Omental fat pad (tissue), 4 donors: ENCODE results near the gene CACNA2D3. TPM values are rescaled to one million over a fixed set of nuclear protein-coding genes. Genes with fewer than 3 reads are reported as not detected.

Source experiments
- ATAC-seq: fragments of 150-250 bp; one replicate; pipeline ENCODE4 v1.9.1; 2016; ENCODE audit warnings: mild to moderate bottlenecking, moderate library complexity; ENCODE audit not compliant: low FRiP score
- DNase-seq: peaks from one replicate; pipeline ENCODE4 v3.0.0-alpha.2; 2019; ENCODE audit warnings: low spot score
- total RNA-seq, 4 donors: library from RNA; depleted of rRNA; stranded (reverse); fragments of >200 nt; gene quantifications; one replicate each; pipeline ENCODE4 v1.1.0, GENCODE V29; 2016
- TF ChIP-seq, protein P1 (sequence below), 3 donors: fragments of 450-650 bp; IDR thresholded peaks; one replicate each; pipeline ENCODE4 v1.5.1; 2016 to 2017; ENCODE audit warnings: antibody characterized with exemption in 3 of 3, mild to moderate bottlenecking in 3 of 3, moderate library complexity in 2 of 3

The CACNA2D3 gene
- total RNA-seq, 4 donors from 2014 or later = 2.6 to 6.1 (median 4.5) TPM

DNA sequence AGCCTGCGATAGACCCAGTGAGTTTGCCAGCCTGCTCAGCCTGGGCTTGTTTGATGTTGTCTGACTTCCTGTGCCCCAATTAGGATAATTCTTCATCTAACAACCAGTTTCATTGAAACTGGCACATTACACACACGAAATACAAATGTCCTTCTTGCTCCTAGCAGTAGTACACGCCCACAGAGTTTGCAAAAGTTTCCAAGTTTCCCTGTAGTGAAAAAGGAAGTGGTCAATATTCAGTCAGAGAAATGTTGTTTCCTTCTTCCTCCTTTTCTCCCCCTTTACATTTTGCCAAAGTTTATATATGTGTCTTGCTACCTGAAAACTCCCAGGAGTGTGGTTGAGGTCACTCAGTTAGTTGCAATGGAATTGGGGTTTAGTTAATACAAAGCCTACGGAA, 863.9 kb downstream of the CACNA2D3 start:
- DNase-seq (no peak), ATAC-seq (no peak)
- TF ChIP-seq, protein P1, sequence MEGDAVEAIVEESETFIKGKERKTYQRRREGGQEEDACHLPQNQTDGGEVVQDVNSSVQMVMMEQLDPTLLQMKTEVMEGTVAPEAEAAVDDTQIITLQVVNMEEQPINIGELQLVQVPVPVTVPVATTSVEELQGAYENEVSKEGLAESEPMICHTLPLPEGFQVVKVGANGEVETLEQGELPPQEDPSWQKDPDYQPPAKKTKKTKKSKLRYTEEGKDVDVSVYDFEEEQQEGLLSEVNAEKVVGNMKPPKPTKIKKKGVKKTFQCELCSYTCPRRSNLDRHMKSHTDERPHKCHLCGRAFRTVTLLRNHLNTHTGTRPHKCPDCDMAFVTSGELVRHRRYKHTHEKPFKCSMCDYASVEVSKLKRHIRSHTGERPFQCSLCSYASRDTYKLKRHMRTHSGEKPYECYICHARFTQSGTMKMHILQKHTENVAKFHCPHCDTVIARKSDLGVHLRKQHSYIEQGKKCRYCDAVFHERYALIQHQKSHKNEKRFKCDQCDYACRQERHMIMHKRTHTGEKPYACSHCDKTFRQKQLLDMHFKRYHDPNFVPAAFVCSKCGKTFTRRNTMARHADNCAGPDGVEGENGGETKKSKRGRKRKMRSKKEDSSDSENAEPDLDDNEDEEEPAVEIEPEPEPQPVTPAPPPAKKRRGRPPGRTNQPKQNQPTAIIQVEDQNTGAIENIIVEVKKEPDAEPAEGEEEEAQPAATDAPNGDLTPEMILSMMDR (IDR thresholded peaks at IDR 0.05) = no peak

DNA sequence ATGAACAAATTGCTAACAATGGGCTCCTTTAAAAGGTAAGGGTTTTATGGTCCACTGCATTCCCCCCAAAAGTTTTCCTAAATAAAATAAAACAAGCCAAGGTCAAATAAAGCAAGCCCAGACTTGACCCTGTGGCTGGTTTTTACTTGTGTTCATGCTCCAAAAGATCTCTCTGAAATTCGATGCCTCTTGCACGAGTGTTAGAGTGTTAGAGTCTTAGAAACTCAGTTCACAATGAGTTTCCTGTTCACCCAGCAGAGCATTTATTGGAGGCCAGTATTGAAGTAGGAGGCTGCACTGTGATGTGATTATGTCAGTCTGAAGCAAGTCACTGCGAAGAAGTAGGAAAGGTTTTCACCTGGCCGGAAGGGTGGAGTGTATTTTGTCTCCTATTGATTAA, 865.4 kb downstream of the CACNA2D3 start:
- TF ChIP-seq, protein P1 (IDR thresholded peaks at IDR 0.05) = no peak
- DNase-seq = no peak
- ATAC-seq = no peak

DNA sequence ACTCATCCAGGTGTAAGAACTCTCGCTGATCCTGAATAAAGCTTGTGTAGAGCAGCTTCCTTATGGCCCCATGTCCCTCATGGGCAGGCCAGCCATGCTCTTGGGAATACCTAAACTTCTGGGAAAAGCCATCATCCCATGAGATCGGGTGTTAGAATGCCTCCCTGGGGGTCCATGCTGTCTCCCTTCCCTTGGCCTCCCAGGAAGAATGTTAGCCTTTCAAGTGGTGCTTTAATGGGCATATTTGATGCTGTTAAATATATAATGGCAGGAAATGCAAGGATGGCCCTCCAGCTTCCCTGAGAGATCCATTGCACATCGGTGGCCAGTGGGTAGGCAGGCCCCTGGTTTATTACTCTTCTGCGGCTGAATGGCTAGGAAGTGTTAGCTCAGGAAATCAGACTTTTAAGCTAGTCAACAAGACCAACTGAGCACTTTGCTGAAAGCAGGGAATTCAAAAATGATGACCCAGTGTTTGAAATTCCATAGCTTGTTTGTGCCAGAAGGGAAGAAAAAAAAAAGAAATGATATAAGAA, 866.0 kb downstream of the CACNA2D3 start:
- TF ChIP-seq, protein P1 (IDR thresholded peaks at IDR 0.05) = no peak
- DNase-seq (no peak), ATAC-seq (peak; percentile 17)

DNA sequence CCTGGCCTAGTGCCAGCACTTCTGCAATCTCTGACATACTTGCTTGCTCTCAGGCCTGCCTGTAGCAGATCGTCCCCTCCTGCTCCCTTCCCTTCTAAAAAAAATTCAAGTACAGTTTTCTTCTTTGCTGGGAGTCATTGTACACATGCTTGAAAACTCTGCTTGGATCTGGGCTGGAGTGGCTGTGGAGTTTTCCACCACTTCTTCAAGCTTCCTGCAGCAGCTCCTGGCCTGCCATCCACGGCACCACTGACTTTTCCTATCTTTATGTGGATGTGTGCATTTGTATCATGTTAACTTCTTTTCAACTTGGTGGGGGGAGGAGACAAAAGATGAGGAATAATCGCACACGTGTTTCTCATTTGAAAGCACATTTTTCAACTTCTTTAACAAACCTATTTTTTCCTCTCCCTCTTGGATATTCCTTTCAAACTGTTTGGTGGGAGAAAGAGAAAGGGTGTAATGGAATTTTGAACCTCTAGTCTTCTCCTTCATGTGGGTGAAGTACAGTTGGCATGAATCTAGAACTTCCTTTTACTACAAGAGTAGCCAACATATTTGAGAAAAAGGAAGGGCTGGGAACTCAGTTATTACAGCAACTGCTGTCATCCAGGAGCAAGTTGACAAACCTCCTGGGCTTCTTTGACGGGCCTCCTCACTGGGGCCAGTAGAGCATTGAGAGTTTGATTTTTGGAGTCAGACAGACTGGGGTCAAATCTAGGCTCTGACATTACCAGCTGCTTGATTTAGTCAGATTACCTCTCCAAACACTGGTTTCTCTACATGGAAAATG, 866.7 kb downstream of the CACNA2D3 start:
- DNase-seq (peak; percentile 27), ATAC-seq (peak; percentile 69)
- TF ChIP-seq, protein P1 (IDR thresholded peaks at IDR 0.05) = no peak

DNA sequence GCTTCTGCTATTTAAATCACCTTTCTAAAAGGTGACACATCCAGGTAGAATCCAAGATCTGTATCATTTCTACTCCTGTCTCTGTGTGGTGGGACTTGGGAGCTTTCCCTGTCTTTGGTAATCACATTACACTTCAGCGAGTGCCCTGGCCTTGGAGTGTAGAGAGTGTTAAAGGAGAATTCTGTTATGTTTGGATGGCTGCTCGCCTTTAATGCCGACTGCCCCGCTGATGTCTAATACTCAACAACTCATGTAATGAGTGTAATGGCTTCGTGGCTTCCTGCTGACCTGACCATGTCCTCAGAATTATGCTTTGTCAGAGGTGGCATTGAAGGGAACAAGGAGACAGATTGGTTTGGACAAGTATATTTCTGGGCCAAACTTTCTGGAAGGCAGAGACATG, 871.8 kb downstream of the CACNA2D3 start:
- no peak for ATAC-seq
- TF ChIP-seq, protein P1 (IDR thresholded peaks at IDR 0.05) = no peak

DNA sequence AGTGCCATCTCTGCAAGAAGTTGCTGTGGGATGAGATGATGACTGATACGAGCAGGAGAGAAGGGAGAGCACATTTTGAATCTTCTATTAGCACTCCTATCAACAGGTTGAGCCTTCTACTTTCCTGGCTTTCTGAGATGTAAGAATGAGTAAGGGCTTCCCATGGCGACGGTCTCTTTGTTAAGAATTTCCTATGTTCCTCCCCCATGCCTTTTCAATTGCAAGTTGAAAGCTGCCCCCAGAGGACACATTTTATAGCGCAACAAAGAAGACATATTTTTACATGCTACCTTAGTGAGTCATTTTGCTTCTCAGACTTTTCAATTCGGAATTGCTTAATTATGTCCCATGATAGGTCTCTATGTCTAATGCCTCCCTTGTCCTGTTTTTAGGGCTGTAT, 876.8 kb downstream of the CACNA2D3 start:
- TF ChIP-seq, protein P1 (IDR thresholded peaks at IDR 0.05) = no peak
- DNase-seq (no peak), ATAC-seq (peak; percentile 45)

More for the DNA sequence above, 871.8 kb downstream of the CACNA2D3 start:
- no peak for DNase-seq

DNA sequence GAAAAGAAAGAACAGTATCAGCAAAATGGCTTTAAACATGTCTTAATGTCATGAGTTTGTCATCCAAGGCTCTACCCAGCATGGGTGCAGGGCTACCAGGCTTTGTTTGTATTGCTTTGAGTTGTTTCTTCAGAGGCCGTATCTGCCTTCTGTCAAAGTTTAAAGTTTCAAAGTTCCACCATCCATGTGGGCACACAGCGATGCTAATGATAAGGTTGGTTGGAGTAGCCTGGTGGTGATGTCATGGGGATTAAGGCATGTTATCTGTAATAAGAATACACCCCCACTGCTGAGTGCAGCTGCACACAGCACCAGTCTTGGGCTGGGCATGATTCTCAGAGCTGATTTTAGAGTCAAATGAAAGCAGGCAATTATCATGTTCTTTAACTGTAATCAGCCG, 877.5 kb downstream of the CACNA2D3 start:
- TF ChIP-seq, protein P1 (IDR thresholded peaks at IDR 0.05) = no peak
- ATAC-seq (no peak), DNase-seq (no peak)
